ENCODE measurements around the gene NKX1-2.

Gene NKX1-2

DNA sequence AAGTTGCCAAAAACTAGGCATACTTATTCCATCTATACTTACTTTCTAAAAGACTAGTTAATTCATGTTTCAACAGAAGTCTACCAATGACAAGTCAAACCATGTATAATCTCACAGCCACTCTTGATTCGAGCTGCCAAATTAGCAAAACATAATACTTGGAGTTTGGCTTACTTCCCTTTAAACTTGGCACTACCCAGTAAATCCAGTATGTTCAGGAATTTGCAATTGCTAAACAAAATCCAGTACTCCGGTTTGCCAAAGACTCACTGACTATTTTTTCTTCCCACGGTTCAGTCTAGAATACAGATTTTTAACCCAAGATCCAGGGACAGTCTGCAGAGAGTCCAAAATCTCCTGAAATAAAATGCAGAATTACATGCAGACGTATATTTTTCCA is 35.8 kb downstream of the NKX1-2 start:
- no peak for DNase-seq

DNA sequence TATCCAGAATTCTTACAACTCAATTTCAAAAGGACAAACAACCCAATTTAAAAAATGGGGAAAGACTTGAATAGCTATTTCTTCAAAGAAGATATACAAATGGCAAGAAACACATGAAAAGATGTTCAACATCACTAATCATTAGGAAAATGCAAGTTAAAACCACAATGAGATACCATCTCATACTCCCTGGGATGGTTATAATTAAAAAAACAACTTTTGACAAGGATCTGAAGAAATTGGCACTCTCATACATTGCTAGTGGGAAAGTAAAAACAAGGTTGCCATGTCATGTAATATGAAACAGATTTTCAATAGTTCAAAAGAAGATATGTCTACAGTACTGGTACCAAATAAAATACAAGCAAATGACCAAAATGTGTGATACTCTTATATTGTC is 40.1 kb downstream of the NKX1-2 start:
- DNase-seq: no peak

DNA sequence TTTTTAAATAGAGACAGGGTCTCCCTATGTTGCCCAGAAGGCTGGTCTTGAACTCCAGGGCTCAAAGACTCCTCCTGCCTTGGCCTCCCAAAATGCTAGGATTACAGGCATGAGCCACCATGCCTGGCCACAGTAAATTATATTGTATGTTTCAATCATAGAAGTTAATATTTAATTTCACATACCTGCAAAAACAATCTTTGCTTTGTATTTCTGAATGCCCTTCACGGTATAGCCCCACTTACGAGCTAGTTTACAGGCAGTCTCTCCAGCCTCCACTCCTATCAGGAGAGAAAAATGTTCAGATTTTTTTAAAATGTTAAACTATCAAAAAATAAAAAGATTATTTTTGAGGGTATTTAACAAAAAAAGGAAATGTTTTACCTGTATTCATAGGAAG is 41.5 kb downstream of the NKX1-2 start:
- no peak for DNase-seq

DNA sequence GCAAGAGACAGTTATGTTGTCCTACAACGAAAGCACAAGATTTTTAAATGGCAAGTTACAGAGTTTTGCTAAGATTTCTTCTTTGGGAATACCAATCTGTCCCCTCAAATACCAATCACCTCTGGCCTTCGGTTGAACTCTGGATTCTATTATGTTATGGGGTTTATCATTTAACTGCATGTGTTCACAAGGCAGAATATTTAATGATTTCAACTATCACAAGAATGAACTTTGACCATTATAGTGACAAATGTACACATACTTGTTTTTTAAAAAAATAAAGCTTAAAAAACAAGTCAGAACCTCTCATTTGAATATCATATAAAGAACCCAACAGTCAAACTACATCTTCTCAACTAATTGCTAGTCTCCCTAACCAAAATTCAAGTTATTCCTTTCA is 42.4 kb downstream of the NKX1-2 start:
- DNase-seq: no peak

DNA sequence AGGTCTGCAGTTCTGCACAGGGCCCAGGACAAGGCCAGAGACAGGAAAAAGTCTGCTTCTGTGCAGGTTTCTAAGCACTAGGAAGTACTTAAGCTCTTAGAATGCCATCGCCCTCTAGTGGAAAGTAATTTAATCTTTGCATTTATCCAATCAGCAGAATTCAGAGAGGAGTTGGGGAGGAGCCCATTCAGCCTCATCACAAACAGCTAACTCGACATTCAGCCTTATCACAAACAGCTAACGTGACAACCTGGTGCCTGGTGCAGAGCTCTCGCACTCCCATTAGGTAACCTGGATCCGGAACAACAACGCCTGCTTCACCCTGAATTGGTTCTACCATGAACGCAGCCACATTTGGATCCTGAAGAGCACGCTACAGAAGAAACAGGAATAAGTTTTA is 46.3 kb downstream of the NKX1-2 start:
- no peak for DNase-seq

DNA sequence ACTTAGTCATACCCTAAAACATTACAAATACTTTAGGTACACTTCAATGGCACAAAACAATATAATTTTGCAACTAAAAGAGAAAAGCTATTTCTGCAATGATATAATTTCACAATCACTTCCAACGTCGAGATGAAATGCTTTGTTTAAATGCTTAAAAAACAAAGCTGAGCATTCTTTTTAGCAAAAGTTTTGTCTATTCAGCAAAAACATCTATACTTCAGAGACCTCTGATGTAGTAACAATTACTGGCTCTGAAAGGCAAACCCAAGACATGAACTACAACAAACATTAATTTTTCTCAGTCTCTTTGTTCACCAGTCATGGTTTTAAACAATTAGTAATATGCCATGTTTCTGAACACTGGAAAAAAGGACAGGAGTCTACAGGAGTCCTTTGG is 47.6 kb downstream of the NKX1-2 start:
- DNase-seq: no peak

DNA sequence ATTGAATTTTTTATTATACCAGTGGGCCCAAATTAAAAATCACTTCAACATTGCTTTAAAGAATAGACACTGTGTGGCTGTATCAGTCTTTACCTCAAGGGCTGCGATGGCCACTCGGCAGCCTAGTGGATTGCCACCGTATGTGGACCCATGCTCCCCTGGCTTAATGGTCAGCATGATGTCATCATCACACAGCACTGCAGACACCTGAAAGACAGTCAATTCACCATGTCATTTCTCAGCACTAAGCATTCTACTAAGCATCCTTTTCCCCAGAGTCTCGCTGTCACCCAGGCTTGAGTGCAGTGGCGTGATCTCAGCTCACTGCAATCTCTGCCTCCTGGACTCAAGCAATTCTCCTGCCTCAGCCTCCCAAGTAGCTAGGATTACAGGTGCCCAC is 48.2 kb downstream of the NKX1-2 start:
- DNase-seq: no peak
